ENCODE measurements around the gene TMEM185B.
"Not testable (repeated sequence)": the region's sequence is repeated elsewhere in the genome, so short reads cannot be mapped to it uniquely, and the experiment has no call there.

TMEM185B gene

DNA sequence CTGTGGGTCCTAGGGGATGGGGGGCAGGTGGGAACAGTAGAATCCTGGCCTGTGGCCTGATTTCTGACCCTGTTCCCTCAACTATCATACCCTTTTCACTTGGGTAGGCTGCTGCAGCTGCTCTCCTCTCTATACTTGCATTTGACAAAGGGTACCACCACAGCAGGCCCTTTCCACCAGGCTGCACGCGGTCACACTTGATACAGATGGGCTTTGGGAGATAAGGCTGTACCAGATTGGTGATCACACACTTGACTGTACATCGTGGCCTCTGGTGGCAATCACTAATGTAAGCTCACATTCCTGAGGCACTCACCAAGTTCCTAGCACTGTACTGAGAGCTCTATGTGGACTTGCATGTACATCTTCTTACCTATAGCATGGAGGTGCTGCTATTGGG, 27.9 kb upstream of the TMEM185B start:
- no peak for DNase-seq

DNA sequence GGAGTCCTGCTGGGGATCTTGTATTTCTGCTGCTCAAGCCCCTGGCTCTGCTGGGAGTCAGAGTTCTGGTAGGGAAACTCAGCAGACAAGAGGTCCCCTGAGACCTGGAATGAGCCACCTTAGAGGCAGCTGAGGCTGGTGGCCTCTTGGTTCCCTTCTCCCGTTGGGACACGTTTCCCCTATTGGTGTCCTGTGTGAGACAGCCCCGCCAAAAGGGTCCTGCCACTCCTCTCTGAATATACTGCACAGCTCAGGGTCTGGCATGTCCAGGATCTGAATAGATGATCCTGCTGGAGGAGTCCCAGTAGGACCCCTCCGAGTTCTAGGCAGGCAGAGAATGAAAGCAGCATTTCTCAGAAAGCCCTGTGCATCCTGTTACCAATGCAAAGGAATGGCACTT, 27.4 kb upstream of the TMEM185B start:
- DNase-seq = no peak

DNA sequence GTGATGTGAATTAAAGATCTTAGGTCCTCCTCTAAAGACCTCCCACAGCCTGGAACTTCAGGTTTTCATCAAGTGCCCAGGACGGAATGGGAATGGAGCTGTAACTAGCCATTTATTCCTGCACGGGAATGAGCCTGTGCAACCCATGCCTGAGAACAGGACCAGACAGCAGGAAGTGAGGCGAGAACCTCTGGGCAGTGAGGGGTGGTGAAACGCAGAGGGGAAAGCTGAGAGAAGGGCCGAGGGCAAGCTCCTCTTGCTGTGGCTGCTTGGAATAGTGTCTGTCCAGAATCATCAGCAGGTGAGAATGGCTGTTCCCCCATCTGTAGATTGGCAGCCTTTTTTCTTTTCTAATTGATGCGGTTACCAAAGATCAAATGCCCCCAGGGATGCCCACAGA, 24.7 kb upstream of the TMEM185B start:
- no peak for DNase-seq

DNA sequence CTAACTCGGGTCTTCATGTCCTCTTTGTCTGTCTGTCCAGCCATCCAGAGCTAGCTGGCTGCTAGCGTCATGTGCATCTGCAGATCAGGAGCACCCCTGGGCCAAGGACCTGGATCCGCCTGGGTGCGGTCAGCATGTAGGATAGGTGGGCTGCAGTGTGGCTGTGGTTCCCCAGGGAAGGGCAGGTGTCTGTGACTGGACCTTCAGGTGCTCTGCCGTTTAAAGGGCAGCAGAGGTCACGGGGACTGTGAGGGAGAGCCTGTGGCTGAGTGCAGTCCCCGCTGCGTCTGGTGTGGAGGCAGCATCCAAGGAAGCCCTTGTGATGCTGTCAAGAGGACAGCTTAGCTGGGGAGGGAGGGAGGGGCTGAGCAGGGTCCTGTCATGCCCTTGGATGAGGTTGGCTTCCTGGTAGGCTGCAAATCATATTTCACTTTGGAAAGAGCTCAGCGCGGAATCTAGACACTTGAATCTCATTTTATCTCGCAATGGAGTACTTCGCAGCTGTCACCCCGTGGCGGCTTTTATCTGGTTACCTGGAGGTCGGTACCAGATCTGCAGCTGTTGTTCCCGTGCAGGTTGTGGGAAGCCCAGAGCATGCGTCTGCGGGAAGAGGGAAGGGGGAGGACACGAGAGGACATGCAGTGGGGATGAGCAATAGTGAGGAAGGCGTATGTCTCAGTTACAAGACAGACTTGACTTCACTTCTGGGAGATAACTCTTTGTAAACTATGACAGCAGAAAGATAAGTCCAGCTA, 23.5 kb upstream of the TMEM185B start:
- DNase-seq = peak; percentile 41

DNA sequence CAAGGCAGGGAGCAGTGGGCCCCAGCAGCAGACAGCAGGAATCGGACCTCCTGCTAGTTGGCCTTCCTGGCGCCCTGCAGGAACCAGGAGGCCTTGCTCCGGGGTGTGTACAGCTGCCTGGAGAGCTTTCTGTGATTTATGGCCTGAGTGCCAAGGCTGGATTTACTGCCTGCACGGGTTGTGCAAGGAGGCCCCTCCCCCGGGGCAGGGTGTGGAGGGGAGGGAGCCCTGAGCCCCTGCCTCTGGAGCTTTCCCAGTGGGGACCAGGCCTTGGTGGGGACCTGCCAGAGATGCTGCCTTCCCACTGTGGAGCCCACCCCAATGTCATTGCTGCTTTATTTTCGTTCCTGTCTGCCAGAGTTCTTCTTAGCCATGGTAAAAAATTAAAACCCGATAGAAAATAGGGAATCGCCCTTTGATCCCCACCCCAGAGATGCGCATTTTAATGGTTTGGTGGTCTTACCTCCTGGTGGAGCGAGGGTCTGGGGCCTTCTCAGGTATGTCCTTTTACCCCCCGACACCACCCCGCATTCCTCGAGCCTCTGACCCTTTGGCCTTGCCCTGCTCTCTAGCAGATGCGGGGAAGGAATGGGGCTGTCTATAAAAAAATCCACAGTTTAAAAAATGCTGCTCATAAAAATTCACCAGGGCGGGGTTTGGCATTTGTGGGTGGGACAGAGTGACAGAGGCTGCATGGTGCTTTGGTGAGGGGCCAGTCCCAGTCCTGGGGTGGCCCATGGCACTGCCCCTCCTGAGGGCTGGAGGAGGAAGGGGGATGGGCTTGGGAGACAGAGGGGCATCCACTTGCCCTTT, 22.5 kb upstream of the TMEM185B start:
- peak; percentile 66 for DNase-seq

DNA sequence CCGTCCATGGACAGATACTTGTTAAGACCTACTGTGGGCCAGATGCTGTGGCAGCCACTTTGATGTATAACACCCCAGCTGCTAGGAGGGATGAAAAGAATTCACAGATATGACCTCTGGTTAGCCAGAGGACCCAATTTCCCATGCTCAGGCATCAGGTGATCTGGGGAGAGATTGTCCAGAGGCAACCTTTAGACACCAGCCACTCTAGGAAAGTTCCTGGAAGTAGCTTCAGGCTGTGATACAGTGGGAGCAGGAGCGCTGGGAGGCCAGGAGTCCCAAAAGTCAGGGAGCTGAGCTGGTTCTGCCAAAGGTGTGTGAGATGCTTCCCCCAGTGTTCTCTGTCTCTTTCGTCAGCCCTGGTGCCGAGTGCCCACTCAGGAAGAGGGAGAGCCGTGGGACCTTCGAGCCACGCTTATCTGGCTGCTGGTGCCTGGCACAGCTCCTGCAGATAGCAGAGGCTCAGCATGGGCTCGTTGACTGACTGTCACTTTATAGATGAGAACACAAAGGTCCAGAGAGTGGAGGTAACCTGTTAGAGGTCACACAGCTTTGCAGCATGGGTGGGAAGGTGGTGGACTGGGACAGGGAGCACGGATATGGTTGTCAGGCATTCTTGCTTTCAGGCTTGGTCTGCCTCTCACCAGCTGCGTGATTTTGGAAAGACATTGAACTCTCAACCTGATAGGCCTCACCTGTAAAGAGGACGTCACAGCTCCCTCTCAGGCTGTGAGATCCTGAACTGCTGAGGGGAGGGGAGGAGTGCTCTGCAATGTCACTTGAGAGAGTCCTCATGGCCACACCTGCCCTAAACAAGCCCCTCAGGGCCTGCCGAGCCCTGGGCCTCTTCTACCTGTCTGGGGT, 21.7 kb upstream of the TMEM185B start:
- DNase-seq = no peak

DNA sequence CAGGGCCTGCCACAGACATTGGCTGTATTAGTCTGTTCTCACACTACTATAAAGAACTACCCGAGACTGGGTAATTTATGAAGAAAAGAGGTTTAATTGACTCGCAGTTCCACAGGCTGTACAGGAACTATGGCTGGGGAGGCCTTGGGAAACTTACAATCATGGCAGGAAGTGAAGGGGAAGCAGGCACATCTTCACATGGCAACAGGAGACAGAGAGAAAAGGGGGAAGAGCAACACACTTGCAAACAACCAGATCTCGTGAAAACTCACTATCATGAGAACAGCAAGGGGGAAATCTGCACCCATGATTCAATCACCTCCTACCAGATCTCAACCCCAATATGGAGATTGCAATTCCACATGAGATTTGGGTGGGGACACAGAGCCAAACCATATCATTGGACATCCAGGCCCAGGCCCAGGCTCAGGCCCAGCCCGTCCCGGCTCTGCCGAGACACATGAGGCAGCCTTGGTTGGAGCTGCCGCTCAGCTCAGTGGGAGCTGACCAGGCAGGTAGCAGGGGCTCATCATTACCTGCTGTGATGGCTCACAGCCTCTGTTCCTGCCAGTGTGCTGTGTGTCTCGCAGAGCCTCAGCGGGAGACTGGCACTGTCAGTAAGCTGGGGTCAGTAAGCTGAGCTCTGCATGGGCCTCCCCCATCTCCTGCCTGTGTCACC, 20.8 kb upstream of the TMEM185B start:
- no peak for DNase-seq

DNA sequence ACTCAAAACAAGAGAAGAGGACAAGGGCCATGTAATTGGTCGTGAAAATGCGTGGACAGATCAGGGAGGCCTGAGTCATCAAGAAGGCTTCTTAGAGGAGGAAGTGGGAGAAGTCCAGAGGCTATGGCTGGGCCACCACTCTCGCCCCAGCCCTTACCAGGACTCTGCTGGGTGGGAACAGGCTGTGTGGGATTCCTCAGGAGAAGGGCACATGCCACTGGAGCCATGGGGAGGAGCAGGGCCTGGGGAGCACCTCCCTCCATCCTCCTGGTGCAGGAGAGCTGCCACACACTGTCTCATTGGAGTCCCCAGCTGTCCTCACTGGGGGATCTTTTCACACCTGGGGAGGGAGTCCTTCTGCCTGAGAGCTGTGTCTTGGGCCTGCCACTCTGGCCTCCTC, 20.0 kb upstream of the TMEM185B start:
- DNase-seq = no peak

DNA sequence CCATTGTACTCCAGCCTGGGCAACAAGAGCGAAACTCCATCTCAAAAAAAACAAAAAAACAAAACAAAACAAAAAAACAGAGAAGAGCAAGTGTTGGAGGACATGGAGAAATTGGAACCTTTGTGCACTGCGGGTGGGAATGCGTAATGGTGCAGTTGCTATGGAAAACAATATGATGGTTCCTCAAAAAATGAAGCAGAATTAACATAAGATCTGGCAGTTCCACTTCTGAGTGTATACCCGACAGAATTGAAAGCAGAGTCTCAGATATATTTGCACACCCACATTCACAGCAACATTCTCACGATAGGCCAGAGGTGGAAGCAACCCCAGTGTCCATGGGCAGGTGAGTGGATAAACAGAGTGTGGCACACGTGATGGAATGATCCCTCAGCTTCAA, 18.5 kb upstream of the TMEM185B start:
- DNase-seq = no peak

DNA sequence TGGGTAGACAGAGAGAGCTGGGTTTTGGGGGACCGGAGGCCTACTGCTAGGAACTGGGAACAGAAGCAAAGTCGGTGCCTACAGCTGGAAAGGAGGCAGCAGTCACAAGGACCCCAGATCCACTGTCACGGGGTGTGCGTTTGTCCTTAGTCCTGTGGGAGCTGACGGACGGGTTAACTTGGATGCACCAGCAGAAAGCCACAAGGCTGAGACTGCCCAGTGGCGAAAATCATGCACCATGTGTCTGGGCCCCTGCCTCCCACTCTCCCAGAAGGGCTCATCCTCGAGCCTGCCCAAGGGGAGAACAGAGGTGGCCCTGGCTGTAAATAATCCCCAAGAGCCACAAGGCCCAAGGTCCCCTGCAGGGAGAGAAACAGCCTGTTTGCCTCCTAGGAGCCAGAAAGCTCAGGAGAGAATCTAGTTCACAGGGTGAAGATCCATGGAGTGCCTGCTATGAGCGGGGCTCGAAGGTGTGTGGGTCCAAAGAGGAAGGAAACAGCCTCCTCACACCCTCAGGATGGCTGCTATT, 17.8 kb upstream of the TMEM185B start:
- DNase-seq = no peak

DNA sequence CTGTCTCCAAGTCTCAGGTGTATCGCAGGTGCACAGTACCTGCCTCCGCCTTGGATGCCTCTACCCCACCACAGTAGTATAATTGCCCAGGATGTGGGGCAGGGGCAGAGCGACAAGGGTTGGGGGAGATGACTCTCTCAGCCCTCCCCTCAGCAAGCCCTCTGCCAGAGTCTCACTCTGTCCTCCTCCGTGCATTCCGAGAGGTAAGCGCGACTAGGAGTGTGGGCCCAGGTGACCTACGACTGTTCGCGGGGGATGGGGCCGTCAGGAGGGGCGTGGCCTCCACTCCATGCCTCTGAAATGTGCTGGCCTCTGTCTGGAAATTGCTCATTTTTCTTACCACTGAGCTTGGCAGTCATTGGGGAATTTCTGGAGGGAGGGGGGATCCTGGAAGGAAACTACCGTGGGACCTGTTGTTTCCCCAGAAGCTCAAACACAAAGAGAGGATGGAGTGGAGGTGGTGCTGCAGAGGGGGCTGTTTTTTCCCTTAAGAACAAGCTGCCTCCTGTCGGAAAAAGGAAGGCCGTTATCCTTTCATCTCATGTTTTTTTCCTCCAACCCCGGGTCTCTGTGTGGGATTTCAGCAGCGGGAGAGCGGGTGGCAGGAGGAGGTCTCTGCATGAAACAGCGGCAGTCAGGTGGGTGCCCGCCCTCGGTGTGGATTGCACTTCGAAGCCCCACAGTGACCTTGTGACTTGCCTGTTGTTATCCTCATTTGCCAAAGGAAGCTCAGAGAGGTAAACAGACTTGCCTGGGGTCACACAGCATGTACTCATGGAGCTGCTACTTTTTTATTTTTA, 16.5 kb upstream of the TMEM185B start:
- no peak for DNase-seq

DNA sequence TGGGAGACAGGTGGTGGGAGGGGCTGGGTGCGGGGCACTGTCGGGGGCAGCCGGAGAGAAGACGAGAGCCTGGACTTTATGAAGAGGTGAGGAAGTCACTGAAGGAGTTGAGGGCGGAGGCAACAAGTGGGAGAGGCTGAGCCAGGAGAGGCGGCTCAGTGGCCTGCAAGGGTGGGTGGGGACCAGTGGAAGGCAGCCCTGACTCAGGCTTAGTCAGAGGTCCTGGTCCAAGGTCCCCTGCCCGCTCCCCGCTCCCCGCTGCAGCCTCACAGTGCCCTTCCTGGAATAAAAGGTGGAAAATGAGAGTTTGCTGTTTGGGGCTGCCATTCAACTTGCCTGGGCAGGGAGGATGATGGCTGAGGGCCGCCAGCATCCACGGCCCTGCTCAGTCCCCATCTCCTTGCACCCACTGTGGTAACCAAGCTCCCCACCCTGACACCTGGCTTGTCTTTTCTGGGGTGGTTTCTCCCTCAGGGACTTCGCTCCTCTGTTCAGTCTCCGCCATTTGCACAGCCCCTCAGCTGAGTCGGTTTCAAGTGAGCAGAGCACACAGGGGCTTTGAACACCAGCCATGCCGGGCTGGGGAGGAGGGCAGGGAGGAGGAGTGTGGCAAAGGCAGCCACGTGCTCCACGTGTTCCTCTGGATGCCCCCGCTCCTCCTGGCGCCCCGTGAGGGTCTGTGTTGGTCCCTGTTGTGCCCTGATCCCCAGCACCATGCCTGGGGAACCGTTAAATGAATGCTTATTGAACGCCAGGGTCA, 15.7 kb upstream of the TMEM185B start:
- no peak for DNase-seq

DNA sequence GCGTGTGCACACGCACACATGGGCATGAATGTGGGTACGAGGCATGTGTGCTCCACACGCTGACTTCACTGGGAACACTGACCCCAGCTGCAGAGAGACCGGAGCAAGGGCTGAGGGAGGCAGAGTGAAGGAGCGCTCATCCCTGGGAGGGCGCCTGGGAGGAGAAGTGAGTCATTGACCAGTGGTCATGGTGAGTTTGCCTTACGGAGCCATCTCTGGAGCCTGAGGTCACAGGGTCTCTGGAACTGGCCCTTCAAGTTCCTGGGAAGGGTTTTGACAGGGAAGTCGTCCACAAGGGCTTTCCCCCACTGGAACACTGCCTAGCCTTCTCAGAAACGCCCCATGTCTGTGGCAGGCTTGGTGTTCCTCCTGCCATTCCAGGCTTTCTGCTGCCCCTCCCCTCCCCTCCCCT, 14.3 kb upstream of the TMEM185B start:
- DNase-seq = no peak

DNA sequence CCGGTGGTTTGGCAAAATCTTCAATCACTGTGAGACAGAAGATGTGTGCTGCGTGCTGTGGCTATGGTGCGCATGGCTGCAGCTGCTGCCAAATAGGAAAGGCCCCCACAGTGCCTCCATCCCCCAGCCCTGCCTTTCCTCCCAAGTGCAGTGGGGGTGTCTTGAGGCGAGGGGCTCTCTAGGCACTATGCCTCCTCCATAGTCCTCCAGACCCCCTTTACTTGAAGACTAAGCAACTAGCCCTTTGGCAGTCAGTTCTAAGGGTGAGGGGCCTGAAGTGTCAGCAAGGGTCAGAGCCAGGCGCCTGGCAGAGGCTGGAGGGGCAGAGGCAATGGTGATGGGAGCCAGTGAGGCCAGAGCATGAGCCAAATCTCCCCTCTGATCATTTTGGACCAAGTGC, 13.6 kb upstream of the TMEM185B start:
- DNase-seq = no peak

DNA sequence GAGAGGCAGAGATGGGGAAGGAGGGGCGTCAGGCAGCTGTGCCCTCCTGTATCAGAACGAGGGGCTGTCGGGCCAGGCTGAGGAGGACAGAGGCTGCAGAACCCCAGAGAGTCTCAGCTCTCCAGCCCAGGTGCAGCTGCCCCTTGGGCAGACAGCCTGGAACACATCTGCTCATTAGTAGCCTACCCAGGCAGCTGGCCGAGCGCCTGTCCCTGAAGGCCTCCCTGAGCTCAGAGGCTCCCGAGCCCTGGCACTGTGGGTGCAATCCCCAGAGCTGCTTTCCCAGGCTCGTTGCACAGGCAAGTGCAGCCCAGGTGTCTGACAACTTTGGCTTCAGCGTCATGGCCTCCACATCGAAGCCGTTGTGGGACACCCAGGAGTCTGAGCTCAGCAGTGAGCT, 13.1 kb upstream of the TMEM185B start:
- DNase-seq = no peak

DNA sequence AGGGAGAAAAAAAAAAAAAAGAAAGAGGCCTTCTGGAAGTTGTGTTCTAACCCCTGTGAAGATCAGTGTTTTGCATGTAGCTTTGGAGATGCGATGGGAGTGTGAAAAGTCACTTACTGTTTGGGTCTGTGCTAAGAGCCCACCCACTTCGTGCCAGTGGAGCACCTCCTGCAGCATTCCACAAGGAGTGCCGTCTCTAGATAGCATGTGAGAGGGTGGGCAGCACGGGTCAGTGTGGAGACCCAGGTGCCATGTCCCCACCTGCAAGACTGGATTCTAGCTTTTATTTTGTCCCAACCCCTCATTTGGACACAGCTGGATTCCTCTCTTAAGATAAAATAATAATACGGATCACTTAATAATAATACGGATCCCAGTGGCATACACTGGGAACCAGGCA, 12.5 kb upstream of the TMEM185B start:
- DNase-seq = no peak

DNA sequence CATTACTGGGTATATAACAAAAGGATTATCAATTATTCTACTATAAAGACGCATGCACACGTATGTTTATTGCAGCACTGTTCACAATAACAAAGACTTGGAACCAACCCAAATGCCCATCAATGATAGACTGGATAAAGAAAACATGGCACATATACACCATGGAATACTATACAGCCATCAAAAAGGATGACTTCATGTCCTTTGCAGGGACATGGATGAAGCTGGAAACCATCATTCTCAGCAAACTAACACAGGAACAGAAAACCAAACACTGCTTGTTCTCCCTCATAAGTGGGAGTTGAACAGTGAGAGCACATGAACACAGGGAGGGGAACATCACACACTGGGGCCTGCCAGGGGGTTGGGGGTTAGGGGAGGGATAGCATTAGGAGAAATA, 12.0 kb upstream of the TMEM185B start:
- not testable (repeated sequence) for DNase-seq

DNA sequence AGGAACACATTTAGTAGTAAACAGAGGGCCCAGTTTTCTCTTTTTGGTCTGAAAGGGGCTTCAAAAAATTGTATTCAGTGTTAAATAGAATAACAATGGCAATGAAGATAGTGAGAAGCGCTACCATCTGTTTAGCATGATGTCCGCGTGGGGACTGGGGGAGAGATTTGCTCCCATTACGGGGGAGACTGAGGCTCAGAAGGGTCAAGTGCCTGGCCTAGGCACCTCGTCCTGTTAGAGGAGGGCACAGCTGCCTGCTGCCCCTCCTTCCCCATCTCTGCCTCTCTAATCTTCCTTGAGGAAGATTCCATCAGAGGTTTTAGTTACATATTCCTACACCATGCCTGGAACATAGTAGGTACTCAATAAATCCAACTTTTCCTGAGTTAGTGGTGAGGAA, 10.1 kb upstream of the TMEM185B start:
- no peak for DNase-seq

DNA sequence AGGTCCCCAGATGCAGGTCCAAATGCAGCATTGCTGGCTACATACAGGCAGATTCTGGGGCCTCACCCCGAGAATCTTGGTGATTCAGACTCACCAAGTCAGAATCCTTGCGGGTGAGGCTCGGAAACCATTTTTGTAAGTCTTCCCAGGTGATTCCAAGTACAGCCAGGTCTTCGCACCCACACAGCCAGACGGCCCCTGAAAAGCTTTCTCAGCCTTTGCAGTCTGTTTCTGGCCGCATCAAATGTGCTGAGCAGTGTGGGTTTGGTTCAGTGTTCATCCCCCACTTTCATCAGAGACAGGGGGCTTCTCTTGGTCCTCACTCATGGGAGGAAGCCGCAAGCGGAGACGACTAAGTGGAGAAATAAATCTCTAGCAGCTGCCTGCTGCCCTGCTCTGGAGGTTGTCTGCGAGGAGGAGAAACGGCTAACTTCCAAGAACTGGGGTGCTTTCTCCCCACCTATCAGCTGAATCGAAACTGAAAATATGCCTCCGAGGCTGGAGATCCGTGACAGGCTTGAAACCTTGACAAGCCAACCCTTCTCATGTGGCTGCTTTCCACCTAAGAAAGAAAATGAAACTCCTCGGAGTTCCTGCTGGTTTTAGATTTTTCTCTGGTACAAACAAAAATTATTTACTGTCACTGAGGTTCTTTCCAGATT, 8.9 kb upstream of the TMEM185B start:
- no peak for DNase-seq

DNA sequence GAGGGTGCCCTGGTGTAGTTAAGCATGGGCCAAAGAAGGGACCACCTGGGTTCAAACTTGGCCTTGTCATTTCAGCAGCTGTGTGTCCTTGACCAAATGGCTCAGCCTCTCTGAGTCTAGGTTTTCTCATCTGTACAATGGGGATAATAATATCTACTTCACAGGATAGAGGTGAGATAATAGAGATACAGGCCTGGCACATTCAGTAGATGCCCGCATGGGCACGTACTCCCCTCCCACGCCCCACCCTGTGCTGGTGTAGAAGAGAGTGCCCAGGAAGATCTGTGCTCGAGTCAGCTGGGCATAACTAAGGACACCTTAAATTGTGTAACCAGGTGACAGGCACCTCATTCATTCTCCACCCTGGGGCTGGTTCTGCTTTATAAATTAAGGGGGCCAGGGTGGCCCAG, 8.4 kb upstream of the TMEM185B start:
- DNase-seq = no peak

Data from NCI-H1417 treated with DMSO at 0.1 percent for 48 hours (cell line).